ENCODE results near the gene FMNL3.

GRCh38 chr12:49642370-49642802 is 64.8 kb downstream of the FMNL3 start:
- no peak for TF ChIP-seq CTCF (IDR thresholded peaks at IDR 0.05; ENCODE audit: poor library complexity, severe bottlenecking)
- TF ChIP-seq TAF1 (IDR thresholded peaks at IDR 0.05; ENCODE audit: low read depth): no peak
- no peak for TF ChIP-seq EZH2 (IDR thresholded peaks at IDR 0.05; ENCODE audit: borderline replicate concordance, insufficient read depth, low read length, poor library complexity, severe bottlenecking)
- no peak for TF ChIP-seq RAD21 (conservative IDR thresholded peaks at IDR 0.05)
- no peak for TF ChIP-seq EP300 (conservative IDR thresholded peaks at IDR 0.05; ENCODE audit: poor library complexity, severe bottlenecking)
- no peak for TF ChIP-seq SMC3 (conservative IDR thresholded peaks at IDR 0.05; ENCODE audit: poor library complexity)
- no peak for TF ChIP-seq REST (IDR thresholded peaks at IDR 0.05; ENCODE audit: borderline replicate concordance)
- no peak for TF ChIP-seq POLR2AphosphoS5 (IDR thresholded peaks at IDR 0.05)
